DND-41 (cell line): Measurements from ENCODE around the gene KRT73.

ENCODE experiments used
- EZH2 ChIP-seq: IDR thresholded peaks from 3 replicates; pipeline ENCODE4 v1.6.1; 2012; ENCODE audit warnings: borderline replicate concordance, low read depth, mild to moderate bottlenecking, moderate library complexity, low read length, inconsistent platforms; ENCODE audit not compliant: severe bottlenecking
- TF ChIP-seq, protein P1 (sequence below): IDR thresholded peaks from 2 replicates; pipeline ENCODE4 v1.5.1; 2012; ENCODE audit warnings: borderline replicate concordance, low read length, moderate library complexity, mild to moderate bottlenecking; ENCODE audit not compliant: poor library complexity, severe bottlenecking; ENCODE audit errors: extremely low read depth

GRCh38 chr12:52662918-52663229 is 44.5 kb upstream of the KRT73 start:
- no peak for TF ChIP-seq EZH2
- TF ChIP-seq, protein P1, sequence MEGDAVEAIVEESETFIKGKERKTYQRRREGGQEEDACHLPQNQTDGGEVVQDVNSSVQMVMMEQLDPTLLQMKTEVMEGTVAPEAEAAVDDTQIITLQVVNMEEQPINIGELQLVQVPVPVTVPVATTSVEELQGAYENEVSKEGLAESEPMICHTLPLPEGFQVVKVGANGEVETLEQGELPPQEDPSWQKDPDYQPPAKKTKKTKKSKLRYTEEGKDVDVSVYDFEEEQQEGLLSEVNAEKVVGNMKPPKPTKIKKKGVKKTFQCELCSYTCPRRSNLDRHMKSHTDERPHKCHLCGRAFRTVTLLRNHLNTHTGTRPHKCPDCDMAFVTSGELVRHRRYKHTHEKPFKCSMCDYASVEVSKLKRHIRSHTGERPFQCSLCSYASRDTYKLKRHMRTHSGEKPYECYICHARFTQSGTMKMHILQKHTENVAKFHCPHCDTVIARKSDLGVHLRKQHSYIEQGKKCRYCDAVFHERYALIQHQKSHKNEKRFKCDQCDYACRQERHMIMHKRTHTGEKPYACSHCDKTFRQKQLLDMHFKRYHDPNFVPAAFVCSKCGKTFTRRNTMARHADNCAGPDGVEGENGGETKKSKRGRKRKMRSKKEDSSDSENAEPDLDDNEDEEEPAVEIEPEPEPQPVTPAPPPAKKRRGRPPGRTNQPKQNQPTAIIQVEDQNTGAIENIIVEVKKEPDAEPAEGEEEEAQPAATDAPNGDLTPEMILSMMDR: no peak
